NCI-H2196 treated with DMSO at 0.1 percent for 48 hours (cell line): Measurements from ENCODE around the gene USP30.

Experiments used
- DNase-seq: peaks from one replicate; lab custom pipeline; 2025; ENCODE audit not compliant: unreplicated experiment; lab: John Stamatoyannopoulos, UW

The USP30 gene

GRCh38 chr12:109125791-109126190, 73.4 kb downstream of the USP30 start:
- no peak for DNase-seq

- DNase-seq, result no peak
These were observed 74.4 kb downstream of the USP30 start for GRCh38 chr12:109126784-109127183.

GRCh38 chr12:109127533-109128242, 75.3 kb downstream of the USP30 start:
- no peak for DNase-seq

- no peak for DNase-seq
These were observed 78.1 kb downstream of the USP30 start for GRCh38 chr12:109130297-109131153.

- DNase-seq, result no peak
These were observed 79.0 kb downstream of the USP30 start for GRCh38 chr12:109131154-109132050.

GRCh38 chr12:109134186-109134917, 82.0 kb downstream of the USP30 start:
- no peak for DNase-seq

GRCh38 chr12:109137055-109137454, 84.7 kb downstream of the USP30 start:
- DNase-seq, result no peak
